K562 (cell line): ENCODE data around the gene OLFML2A. TPM values are rescaled to one million over a fixed set of nuclear protein-coding genes. Genes with fewer than 3 reads are reported as not detected.

Source experiments
- ATAC-seq: fragments of 200-7000 bp; cut with Tn5 transposase; 3 replicates; pipeline ENCODE4 v1.9.1; 2020; ENCODE audit warnings: moderate library complexity
- BruUV-seq: library from RNA; stranded (reverse); fragments of 400-500 nt; replicated peaks from 2 replicates; lab custom pipeline; 2021; lab: Mats Ljungman, UMichigan
- CTCF ChIA-PET: fragments of 300-600 bp; formaldehyde crosslinking; extraction: SDS; loops from one replicate; lab custom pipeline; 2021; ENCODE audit warnings: low intra/inter-chr PET ratio; lab: Yijun Ruan, JAX
- POLR2A ChIA-PET: fragments of 300-600, 350-650 bp; sonication (Branson Sonifier 250); formaldehyde crosslinking; extraction: SDS; loops from one replicate; lab custom pipeline; 2021; ENCODE audit warnings: antibody characterized with exemption, inconsistent platforms; lab: Yijun Ruan, JAX
- DNase-seq, 4 experiments: peaks; one replicate each; pipeline versions ENCODE4 v3.0.0 to v3.0.0-alpha.2; 2011 to 2018; ENCODE audit warnings: low spot score in 3 of 4, mixed read lengths in 3 of 4; ENCODE audit errors: extremely low read depth in 1 of 4
- FAIRE-seq: peaks from 2 replicates; lab custom pipeline; 2011; peaks lifted over from hg19 to GRCh38; lab: Jason Lieb, UNC
- H2AFZ ChIP-seq: 2 replicates; pipeline ENCODE4 v1.6.0; 2011; ENCODE audit warnings: low read depth, low read length, control low read depth, inconsistent platforms
- H3K27ac ChIP-seq: fragments of 200-600 bp; 3 replicates; pipeline ENCODE4 v1.8.0; 2011; ENCODE audit warnings: low read depth, mild to moderate bottlenecking, control low read depth, inconsistent platforms, low read length, moderate library complexity, mixed read lengths; ENCODE audit errors: extremely low read depth
- H3K27me3 ChIP-seq, 2 experiments: fragments of 300-600 bp in 1 of 2; 2 replicates in 1 of 2; 3 replicates in 1 of 2; pipeline versions ENCODE4 v1.6.0 to v1.8.0; 2011; ENCODE audit warnings: inconsistent platforms in 2 of 2, low read length in 2 of 2, mild to moderate bottlenecking in 1 of 2, mixed read lengths in 1 of 2, moderate library complexity in 1 of 2; ENCODE audit not compliant: control insufficient read depth in 2 of 2, insufficient read depth in 2 of 2
- H3K36me3 ChIP-seq: fragments of 300-600 bp; 3 replicates; pipeline ENCODE4 v1.8.0; 2011; ENCODE audit warnings: mild to moderate bottlenecking, low read length, inconsistent platforms; ENCODE audit not compliant: control insufficient read depth, insufficient read depth
- H3K4me1 ChIP-seq, 2 experiments: fragments of 200-600 bp in 1 of 2; replicated peaks in 1 of 2; 2 replicates in 1 of 2; 3 replicates in 1 of 2; pipeline versions ENCODE4 v1.5.1 to v1.8.0; 2011; ENCODE audit warnings: inconsistent platforms in 2 of 2, low read length in 2 of 2, mild to moderate bottlenecking in 1 of 2, mixed read lengths in 1 of 2, moderate library complexity in 1 of 2; ENCODE audit not compliant: control insufficient read depth in 2 of 2, insufficient read depth in 2 of 2
- H3K4me2 ChIP-seq: 2 replicates; pipeline ENCODE4 v1.6.1; 2011; ENCODE audit warnings: low read length, control low read depth, inconsistent platforms, mixed read lengths; ENCODE audit not compliant: insufficient read depth
- H3K4me3 ChIP-seq: fragments of 200-600 bp; sonication (generic), shearing (Covaris generic); 2 replicates; pipeline ENCODE4 v1.5.1; 2016; ENCODE audit warnings: control low read depth, inconsistent platforms
- H3K79me2 ChIP-seq: fragments of 200-600 bp; 3 replicates; pipeline ENCODE4 v1.8.0; 2011; ENCODE audit warnings: low read length, inconsistent platforms; ENCODE audit not compliant: control insufficient read depth, insufficient read depth
- H3K9ac ChIP-seq, 2 experiments: 2 replicates each; pipeline versions ENCODE4 v1.6.0 to v1.6.1; 2011; ENCODE audit warnings: low read depth in 2 of 2, low read length in 2 of 2, control low read depth in 1 of 2, inconsistent platforms in 1 of 2, mild to moderate bottlenecking in 1 of 2, mixed read lengths in 1 of 2; ENCODE audit not compliant: insufficient read depth in 1 of 2
- H3K9me1 ChIP-seq: one replicate; pipeline ENCODE4 v1.6.0; 2011; ENCODE audit warnings: inconsistent platforms, mild to moderate bottlenecking, low read length, moderate library complexity; ENCODE audit not compliant: control insufficient read depth, insufficient read depth
- H3K9me3 ChIP-seq: replicated peaks from 2 replicates; pipeline ENCODE4 v1.5.1; 2011; ENCODE audit warnings: low read depth, low read length, inconsistent platforms; ENCODE audit not compliant: control insufficient read depth, insufficient read depth
- H4K20me1 ChIP-seq: replicated peaks from 2 replicates; pipeline ENCODE4 v1.6.1; 2011; ENCODE audit warnings: low read length, inconsistent platforms, mixed read lengths; ENCODE audit not compliant: control insufficient read depth, insufficient read depth
- BRF1 ChIP-seq: IDR thresholded peaks from 3 replicates; pipeline ENCODE4 v1.6.1; 2011; ENCODE audit warnings: borderline replicate concordance, mild to moderate bottlenecking; ENCODE audit not compliant: insufficient read length; ENCODE audit errors: extremely low read depth
- FOS ChIP-seq: IDR thresholded peaks from 3 replicates; pipeline ENCODE4 v1.6.1; 2011; ENCODE audit not compliant: insufficient read length; ENCODE audit errors: extremely low read depth
- MEIS2 ChIP-seq: fragments of 450-650 bp; IDR thresholded peaks from 2 replicates; pipeline ENCODE4 v1.6.1; 2014; ENCODE audit warnings: mild to moderate bottlenecking; ENCODE audit not compliant: partially characterized antibody
- NFIC ChIP-seq: fragments of 450-650 bp; IDR thresholded peaks from 2 replicates; pipeline ENCODE4 v1.6.1; 2017; ENCODE audit warnings: mild to moderate bottlenecking, inconsistent platforms
- NR2F6 ChIP-seq: fragments of 450-650 bp; formaldehyde crosslinking; IDR thresholded peaks from 2 replicates; pipeline ENCODE4 v1.4.0; 2020; ENCODE audit warnings: mild to moderate bottlenecking
- PRMT5 ChIP-seq: sonication (generic); formaldehyde crosslinking; IDR thresholded peaks from 2 replicates; pipeline ENCODE4 v1.5.0; 2020; ENCODE audit warnings: missing genetic modification reagents
- RBM14 ChIP-seq: fragments of 200-400 bp; formaldehyde crosslinking; IDR thresholded peaks from 2 replicates; pipeline ENCODE4 v1.6.1; 2018; ENCODE audit warnings: low read depth, mild to moderate bottlenecking, low read length, moderate library complexity, borderline replicate concordance; ENCODE audit not compliant: insufficient read depth
- ZNF766 ChIP-seq: fragments of 200-800 bp; sonication (Bioruptor generic); conservative IDR thresholded peaks from 2 replicates; pipeline ENCODE4 v1.6.1; 2016; ENCODE audit warnings: missing genetic modification characterization, missing compliant biosample characterization
- WGBS: fragments of 100-300 bp; shearing (Covaris generic); methylation state at CpG from one replicate; pipeline ENCODE4 v1.1.6; 2016; ENCODE audit warnings: low coverage, mixed read lengths; ENCODE audit not compliant: insufficient coverage; ENCODE audit errors: missing lambda C conversion rate; 5-methylcytosine and 5-hydroxymethylcytosine counted together
- in situ Hi-C: fragments of 300-500 bp; cut with MboI; formaldehyde crosslinking; loops from 4 replicates; pipeline ENCODE4 v1.15.0; 2018; ENCODE audit warnings: inconsistent platforms, mixed read lengths
- intact Hi-C: fragments of 100-400 bp; cut with micrococcal nuclease; formaldehyde crosslinking; loops from 2 replicates; pipeline ENCODE4 v1.14.2; 2022
- polyA plus RNA-seq, 8 experiments: library from polyadenylated mRNA; depleted of rRNA in 4 of 8; stranded (reverse) in 5 of 8; unstranded in 3 of 8; fragments of >200 nt; fragmentation: Nextera tagmentation in 2 of 8; fragmentation: Illumina TruSeq in 1 of 8; extraction: Ambion mirVana in 2 of 8; extraction: Trizol in 1 of 8; gene quantifications; 2 replicates each; pipeline versions ENCODE4 v1.2.1 to v1.2.3, GENCODE V29; 2011 to 2014; ENCODE audit warnings: inconsistent platforms in 1 of 8, missing spikeins in 1 of 8
- total RNA-seq, 7 experiments: library from RNA; depleted of rRNA in 6 of 7; stranded (reverse); fragments of >200 nt in 6 of 7; fragmentation: Illumina TruSeq in 2 of 7; extraction: Trizol in 2 of 7; gene quantifications; 2 replicates each; pipeline versions ENCODE4 v1.2.1 to v1.2.3, GENCODE V29; 2011 to 2021; ENCODE audit warnings: low replicate concordance in 1 of 7
- TF ChIP-seq, protein P1 (sequence below): fragments of 450-650 bp; IDR thresholded peaks from 2 replicates; pipeline ENCODE4 v1.6.1; 2018; ENCODE audit warnings: mild to moderate bottlenecking, low read depth; ENCODE audit not compliant: partially characterized antibody
- TF ChIP-seq, protein P2 (sequence below): fragments of 450-650 bp; IDR thresholded peaks from 2 replicates; pipeline ENCODE4 v1.6.1; 2016
- TF ChIP-seq, protein P3 (sequence below): fragments of 450-650 bp; formaldehyde crosslinking; IDR thresholded peaks from 2 replicates; pipeline ENCODE4 v1.4.0; 2022; ENCODE audit warnings: mild to moderate bottlenecking, moderate library complexity

Gene OLFML2A
- total and polyA plus RNA-seq, 9 of the 15 experiments (the other 6 are each of a cell fraction or from before 2014, with no cell fraction given) = 0.16 TPM; not detected in 8

DNA sequence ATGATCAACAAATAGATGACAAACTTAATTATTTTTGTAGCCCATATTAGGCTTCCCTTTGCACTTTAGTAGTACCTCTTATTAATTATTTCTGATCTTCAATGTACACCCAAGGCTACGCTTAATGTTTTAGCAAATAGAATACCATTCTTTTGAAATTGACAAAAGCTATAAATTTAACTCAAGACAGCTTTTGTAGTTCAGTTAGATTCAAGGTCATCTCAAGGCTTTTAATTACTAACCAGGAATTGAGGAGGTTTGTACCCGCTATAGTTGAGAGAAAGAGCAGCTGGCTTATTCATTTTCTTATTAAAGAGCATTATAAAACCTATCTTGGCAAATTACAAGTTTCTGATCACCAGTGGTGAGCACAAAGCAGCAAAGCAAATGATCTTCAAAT is 20.9 kb upstream of the OLFML2A start:
- intact Hi-C loops (loop anchor here (5.0 kb wide), 1 partner anchor 204 kb away; no protein-coding TSS in a partner anchor), in situ Hi-C loops (no loop called here)
- Histone ChIP-seq H3K4me2 (no peak overlapping the region), H3K36me3 (no peaks in the 10 kb centered on the region), H3K9ac (no peak overlapping the region), H3K79me2 (peaks cover 94% of the 10 kb centered on the region), H3K4me1 (peaks cover 0 to 50% of the 10 kb centered on the region in 2 experiments; a peak in 4 of 5 replicates), H3K27me3 (no peaks in the 10 kb centered on the region), H3K9me1 (no peaks in the 10 kb centered on the region), H3K27ac (no peak overlapping the region), H3K9me3 (no peaks in the 10 kb centered on the region), H3K4me3 (no peak overlapping the region), H2AFZ (no peak overlapping the region), H4K20me1 (no peaks in the 10 kb centered on the region; the same call in 1 of the 2 replicates)
- CTCF ChIA-PET = no interaction called here
- DNase-seq = no peak
- POLR2A ChIA-PET = interaction anchor here (0.8 kb wide), 1 partner anchor 13 kb away, joined by 3 read pairs; no protein-coding TSS in a partner anchor
- no TSS peak for BruUV-seq
- FAIRE-seq = no peak
- no peak for ATAC-seq
- 93% methylated on average over 2 of the region's 2 CpGs for WGBS
- TF ChIP-seq ZNF766 (CRISPR knock-in tag) = no peak
- TF ChIP-seq, protein P1, sequence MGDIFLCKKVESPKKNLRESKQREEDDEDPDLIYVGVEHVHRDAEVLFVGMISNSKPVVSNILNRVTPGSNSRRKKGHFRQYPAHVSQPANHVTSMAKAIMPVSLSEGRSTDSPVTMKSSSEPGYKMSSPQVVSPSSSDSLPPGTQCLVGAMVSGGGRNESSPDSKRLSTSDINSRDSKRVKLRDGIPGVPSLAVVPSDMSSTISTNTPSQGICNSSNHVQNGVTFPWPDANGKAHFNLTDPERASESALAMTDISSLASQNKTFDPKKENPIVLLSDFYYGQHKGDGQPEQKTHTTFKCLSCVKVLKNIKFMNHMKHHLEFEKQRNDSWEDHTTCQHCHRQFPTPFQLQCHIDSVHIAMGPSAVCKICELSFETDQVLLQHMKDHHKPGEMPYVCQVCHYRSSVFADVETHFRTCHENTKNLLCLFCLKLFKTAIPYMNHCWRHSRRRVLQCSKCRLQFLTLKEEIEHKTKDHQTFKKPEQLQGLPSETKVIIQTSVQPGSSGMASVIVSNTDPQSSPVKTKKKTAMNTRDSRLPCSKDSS = no peak
- no peak for TF ChIP-seq PRMT5 (CRISPR knock-in tag)
- TF ChIP-seq NFIC = no peak
- peak; percentile 53 for TF ChIP-seq MEIS2
- no peak for TF ChIP-seq FOS
- TF ChIP-seq, protein P2, sequence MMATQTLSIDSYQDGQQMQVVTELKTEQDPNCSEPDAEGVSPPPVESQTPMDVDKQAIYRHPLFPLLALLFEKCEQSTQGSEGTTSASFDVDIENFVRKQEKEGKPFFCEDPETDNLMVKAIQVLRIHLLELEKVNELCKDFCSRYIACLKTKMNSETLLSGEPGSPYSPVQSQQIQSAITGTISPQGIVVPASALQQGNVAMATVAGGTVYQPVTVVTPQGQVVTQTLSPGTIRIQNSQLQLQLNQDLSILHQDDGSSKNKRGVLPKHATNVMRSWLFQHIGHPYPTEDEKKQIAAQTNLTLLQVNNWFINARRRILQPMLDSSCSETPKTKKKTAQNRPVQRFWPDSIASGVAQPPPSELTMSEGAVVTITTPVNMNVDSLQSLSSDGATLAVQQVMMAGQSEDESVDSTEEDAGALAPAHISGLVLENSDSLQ = peak; percentile 12; the same call in 1 of the 2 replicates
- TF ChIP-seq, protein P3, sequence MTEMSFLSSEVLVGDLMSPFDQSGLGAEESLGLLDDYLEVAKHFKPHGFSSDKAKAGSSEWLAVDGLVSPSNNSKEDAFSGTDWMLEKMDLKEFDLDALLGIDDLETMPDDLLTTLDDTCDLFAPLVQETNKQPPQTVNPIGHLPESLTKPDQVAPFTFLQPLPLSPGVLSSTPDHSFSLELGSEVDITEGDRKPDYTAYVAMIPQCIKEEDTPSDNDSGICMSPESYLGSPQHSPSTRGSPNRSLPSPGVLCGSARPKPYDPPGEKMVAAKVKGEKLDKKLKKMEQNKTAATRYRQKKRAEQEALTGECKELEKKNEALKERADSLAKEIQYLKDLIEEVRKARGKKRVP = no peak
- TF ChIP-seq RBM14 = no peak
- no peak for TF ChIP-seq BRF1
- TF ChIP-seq NR2F6 (CRISPR knock-in tag) = no peak
